GM19035 (cell line): ENCODE data around the gene VEPH1.
"Not testable (repeated sequence)": the region's sequence is repeated elsewhere in the genome, so short reads cannot be mapped to it uniquely, and the experiment has no call there.

Source experiments
- ATAC-seq: cut with Tn5 transposase; IDR thresholded peaks from one replicate; pipeline ENCODE4 v1.9.1; 2021; ENCODE audit not compliant: unreplicated experiment

Gene VEPH1

GRCh38 chr3:157355276-157355675 is 147.9 kb downstream of the VEPH1 start:
- ATAC-seq: no peak

DNA sequence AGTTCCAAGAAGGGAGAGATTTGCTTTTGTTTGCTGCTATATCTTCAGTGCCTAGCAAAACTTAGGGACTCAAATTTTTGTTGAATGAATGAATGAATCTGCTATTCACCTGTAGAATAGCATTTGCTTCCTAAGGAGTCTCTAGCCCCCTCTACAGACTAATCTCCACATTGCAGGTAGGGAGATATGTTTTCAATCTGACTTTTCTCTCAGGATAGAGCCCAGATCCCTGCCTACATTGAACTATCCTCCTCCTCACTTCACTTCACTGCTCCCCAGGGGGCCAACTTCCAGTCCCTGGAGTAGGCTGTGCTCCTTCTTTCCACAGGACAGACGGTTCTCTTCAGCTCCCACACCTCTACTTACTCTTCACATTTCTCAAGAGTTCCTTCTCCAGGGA is 148.5 kb downstream of the VEPH1 start:
- no peak for ATAC-seq

DNA sequence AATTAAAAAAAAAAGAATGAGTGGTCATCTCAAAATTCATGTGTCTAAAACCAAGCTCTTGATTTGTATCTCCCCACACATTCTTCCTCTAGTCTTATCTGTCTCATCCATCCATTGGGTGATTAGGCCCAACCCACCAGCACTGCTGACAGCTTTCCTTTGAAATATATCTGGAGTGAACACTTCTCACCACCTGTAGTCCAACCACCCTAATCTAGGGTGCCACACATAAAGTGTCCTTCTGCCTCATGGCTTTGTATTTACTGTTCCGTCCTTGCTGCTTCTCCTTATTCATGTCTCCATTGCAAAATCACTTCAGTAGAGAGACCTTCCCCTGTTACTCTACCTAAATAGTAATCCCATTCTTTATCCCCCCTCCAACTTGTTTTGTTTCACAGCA is 149.0 kb downstream of the VEPH1 start:
- ATAC-seq: no peak

GRCh38 chr3:157353652-157354051 is 149.6 kb downstream of the VEPH1 start:
- no peak for ATAC-seq

DNA sequence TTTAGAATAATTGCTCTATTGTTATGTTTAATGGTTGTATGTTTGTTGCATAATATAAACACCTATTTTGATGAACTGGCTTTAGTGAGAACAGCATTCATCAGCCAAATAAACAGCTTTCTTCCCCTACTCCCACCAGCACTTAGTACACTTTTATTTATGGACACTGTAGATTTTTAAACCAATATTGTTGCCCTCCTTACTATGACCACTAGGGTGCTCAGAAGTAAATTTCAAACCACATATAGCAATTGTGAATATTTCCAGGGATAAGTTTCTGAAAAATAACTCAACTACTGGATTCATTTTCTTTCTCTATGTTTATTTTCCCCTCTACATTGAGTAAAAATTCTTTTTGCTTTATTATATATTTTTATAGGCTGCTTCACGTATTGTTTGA is 151.2 kb downstream of the VEPH1 start:
- no peak for ATAC-seq

- not testable (repeated sequence) for ATAC-seq
These were observed 152.6 kb downstream of the VEPH1 start for GRCh38 chr3:157350651-157351050.

- not testable (repeated sequence) for ATAC-seq
These were observed 154.7 kb downstream of the VEPH1 start for GRCh38 chr3:157348304-157349075.

DNA sequence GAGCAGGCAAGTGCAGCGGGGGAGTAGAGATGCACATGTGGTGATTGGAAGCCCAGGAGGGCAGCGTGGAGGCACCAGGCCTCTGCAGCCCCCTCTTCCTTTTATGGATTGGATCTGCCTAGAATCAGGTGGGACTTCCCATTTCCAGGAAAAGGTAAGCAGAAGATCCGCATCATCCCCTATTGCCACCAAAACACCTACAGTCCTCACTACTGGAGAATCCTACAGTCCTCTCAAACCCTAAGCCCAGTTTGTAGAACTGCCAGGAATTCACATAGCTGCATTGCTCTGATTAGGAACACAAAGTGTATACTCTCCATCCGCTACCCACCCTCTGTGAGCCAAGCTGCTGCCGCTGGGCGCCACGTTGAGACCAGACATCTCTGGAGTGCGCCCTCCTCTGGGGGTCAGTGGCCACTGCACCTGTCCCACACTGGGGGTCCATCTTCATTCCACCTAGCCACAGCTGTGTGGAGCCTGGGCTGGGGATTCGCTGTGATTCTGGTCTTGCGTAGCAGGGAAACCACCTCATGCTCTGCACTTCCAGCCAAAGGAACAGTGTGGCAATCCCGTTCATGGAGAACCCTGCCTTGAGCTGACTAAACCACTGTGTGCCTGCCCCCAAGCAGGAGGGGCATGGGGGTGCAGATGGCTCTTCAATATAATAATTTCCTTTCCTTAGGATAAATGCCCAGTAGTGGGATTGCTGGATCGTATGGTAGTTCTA is 155.5 kb downstream of the VEPH1 start:
- ATAC-seq: no peak

DNA sequence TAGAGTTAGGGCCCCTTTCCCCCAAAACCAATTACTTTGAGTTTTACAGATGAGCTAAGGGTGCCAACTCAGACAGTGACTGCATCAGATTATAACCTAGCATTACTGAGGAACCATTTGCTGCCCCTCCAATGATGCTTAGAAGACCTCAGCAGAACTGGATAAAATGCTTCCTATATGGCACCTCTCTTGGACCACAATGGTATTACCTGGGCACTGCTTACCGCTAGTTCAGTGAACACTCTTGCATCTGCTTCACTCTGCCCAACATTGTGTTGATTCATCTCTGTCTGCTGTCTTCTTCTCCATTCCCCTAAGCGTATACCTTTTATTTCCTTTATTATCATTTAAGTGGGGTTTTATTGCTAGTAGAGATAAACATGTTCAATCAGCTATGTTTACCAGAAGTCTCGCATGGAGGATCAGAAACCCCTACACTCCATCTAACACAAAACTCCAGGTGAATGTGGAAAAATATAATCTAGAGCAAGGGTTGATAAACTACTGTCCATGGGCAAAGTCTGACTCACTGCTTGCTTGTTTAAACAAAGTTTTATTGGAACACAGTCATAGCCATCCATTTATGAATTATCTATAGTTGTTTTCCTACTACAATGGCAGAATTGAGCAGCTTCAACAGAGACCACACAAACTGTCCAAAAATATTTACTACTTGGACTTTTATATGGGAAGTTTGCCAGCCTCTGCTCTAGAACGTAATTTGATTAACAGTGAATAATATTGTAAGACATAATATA is 166.8 kb downstream of the VEPH1 start:
- no peak for ATAC-seq

DNA sequence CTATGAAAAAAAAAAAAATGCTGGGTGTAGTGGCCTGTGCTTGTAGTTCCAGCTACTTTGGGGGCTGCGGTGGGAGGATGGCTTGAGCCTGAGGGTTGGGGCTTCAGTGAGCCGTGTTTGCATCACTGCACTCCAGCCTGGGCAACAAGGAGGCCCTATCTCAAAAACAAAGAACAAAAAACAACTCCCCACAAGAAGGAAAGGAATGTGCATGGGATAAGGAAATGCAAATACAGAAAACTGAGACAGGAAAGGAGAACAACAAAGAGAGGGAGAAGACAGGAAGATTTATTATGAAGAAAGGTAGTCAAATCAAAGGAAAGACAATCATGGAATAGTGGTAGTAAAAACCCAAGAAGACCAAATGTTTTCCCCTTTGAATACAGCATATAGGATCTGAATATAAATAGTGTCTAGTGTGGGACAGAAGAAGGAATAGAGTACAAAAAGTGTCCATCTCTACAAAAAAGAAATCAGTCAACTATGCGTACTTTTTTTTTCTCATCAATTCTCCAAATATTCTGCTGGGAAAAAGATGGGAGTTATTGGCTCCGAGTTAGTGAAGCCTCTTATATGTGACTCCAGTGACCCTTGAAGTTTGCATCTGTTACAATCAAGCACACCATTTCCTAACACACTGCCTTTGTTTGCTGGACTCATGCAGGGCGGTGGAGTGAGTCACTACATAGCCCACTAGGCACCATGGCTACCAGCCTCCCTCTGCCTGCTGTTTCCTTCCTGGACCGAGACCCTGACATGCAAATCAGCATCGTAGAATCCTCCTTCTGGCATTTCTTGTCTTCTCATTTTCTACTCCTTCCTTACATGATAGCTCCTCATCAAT is 167.8 kb downstream of the VEPH1 start:
- no peak for ATAC-seq

GRCh38 chr3:157333551-157333991 is 169.6 kb downstream of the VEPH1 start:
- no peak for ATAC-seq

DNA sequence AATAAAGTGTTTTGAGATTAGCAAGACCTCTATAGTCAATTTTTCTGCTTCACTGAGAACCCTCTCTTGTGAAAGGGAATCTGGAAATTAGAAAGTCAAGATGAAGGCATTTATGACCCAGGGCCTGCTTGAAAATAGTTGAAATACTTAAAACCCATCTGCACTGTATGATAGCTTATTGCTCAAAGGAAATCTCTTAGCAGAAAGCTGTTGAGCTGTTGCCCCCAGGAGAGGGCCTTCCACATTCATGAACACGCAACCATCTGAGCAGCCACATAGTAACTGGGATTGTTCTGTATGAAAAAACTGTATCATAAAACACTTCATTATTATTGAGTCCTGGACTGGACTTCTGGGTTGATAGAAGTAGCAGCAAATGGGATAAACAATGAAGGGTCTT is 173.0 kb downstream of the VEPH1 start:
- ATAC-seq: no peak

- ATAC-seq: no peak
These were observed 173.7 kb downstream of the VEPH1 start for GRCh38 chr3:157329551-157329950.

- no peak for ATAC-seq
These were observed 175.4 kb downstream of the VEPH1 start for GRCh38 chr3:157327837-157328236.

DNA sequence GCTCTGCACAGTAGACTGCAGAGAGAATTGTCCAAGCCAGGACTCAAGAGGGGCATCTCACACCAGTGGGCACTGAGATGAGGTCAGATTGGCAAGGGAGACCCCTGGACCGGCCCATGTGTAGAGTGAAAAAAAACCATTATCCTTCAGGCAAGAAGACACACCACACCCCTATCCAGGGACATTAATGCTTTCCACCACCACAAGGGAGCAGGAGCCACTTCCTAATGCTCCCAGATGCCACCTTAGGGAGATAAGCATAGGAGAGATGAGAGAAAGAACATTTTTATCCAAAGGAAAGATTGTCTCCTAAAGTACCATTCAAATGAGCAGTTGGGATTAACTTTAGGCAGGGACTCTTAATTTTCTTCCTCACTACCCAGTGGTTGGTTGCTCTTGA is 176.2 kb downstream of the VEPH1 start:
- no peak for ATAC-seq

GRCh38 chr3:157324869-157325268 is 178.3 kb downstream of the VEPH1 start:
- not testable (repeated sequence) for ATAC-seq

GRCh38 chr3:157323360-157323759 is 179.9 kb downstream of the VEPH1 start:
- ATAC-seq: no peak

- ATAC-seq: no peak
These were observed 183.5 kb downstream of the VEPH1 start for GRCh38 chr3:157319672-157320071.

GRCh38 chr3:157318639-157319288 is 184.5 kb downstream of the VEPH1 start:
- ATAC-seq: no peak

GRCh38 chr3:157317895-157318294 is 185.3 kb downstream of the VEPH1 start:
- no peak for ATAC-seq
